ENCODE results near the gene CPNE4.

DNA sequence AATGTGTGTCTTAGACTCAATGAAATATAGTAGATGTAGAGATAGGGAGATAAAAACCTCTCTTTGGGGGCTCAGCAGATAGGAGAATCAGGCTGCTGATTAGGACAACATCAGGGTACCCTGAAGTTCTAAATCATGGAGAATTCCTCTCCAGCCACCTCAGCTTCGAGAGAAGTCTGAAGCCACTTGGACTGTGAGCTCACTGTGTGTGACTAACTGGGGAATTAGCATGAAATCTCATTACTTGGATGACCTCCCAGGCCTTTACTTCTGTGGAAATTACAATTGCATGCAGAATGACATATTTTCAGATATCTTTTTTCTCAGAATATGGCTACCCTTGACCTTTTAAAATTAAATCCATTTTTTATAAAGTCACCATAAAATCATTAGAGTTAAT lies 404.0 kb downstream of the CPNE4 start:
- TF ChIP-seq, protein P1, sequence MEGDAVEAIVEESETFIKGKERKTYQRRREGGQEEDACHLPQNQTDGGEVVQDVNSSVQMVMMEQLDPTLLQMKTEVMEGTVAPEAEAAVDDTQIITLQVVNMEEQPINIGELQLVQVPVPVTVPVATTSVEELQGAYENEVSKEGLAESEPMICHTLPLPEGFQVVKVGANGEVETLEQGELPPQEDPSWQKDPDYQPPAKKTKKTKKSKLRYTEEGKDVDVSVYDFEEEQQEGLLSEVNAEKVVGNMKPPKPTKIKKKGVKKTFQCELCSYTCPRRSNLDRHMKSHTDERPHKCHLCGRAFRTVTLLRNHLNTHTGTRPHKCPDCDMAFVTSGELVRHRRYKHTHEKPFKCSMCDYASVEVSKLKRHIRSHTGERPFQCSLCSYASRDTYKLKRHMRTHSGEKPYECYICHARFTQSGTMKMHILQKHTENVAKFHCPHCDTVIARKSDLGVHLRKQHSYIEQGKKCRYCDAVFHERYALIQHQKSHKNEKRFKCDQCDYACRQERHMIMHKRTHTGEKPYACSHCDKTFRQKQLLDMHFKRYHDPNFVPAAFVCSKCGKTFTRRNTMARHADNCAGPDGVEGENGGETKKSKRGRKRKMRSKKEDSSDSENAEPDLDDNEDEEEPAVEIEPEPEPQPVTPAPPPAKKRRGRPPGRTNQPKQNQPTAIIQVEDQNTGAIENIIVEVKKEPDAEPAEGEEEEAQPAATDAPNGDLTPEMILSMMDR (IDR thresholded peaks at IDR 0.05): no peak
- TF ChIP-seq EP300 (IDR thresholded peaks at IDR 0.05) (no peak), POLR2AphosphoS5 (IDR thresholded peaks at IDR 0.05) (no peak)
